DMS53 treated with DMSO at 0.1 percent for 48 hours (cell line): ENCODE results near the gene NCS1.

Source experiments
- DNase-seq: peaks from one replicate; lab custom pipeline; 2025; ENCODE audit not compliant: unreplicated experiment; lab: John Stamatoyannopoulos, UW

NCS1 gene

DNA sequence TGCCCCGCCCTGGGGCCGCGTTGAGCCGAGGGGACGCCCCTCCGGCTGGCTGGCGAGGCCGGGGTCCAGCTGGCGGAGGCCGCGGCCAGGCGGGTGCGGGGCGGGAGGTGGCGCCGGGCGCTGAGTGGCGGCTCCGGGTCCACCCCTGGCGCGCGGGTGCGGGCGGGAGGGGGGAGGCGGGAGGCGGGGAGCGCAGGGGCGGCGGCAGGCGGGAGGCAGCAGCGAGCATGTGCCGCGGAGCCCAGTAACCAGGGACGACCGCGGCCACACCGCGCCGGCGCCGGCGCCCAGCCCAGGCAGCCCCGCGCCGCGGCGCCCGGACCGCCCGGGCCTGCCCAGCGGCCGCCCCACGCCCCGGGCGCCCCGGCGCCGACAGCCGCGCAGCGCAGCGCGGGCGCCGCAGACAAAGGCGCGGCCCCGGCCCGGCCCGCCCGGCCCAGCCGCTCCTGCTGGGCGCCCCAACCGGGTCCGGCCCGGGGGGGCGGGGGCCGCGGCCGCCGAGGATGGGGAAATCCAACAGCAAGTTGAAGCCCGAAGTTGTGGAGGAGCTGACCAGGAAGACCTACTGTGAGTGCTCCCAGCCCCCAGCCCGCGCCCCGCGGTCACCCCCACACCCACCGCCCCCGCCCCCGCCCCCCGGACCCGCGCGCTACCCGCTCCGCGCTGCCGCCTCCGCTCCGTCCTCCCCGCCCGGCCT lies at the start of gene NCS1:
Gene NCS1, plus strand, starts transcription at position 244 of the 697 bp plus-strand sequence. Its CDS starts 260 bp downstream, at position 504.
- peak; percentile 39 for DNase-seq

DNA sequence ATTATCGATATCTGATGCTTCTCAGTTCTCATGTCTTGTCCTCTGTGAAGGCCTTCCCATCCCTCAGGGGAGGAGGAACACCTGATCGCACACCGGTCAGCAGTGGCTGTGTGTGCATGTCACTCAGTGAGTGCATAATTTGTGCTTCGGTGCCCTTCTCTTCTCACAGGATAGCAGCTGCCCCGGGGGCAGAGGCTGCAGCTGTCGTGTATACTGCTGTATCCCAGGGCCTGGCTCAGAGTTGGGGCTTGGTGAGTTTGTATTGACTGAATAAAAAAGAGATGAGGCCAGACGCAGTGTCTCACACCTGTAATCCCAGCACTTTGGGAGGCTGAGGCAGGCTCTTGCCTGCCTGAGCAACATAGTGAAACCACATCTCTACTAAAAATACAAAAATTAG lies 49.7 kb upstream of the NCS1 start:
- DNase-seq: no peak

DNA sequence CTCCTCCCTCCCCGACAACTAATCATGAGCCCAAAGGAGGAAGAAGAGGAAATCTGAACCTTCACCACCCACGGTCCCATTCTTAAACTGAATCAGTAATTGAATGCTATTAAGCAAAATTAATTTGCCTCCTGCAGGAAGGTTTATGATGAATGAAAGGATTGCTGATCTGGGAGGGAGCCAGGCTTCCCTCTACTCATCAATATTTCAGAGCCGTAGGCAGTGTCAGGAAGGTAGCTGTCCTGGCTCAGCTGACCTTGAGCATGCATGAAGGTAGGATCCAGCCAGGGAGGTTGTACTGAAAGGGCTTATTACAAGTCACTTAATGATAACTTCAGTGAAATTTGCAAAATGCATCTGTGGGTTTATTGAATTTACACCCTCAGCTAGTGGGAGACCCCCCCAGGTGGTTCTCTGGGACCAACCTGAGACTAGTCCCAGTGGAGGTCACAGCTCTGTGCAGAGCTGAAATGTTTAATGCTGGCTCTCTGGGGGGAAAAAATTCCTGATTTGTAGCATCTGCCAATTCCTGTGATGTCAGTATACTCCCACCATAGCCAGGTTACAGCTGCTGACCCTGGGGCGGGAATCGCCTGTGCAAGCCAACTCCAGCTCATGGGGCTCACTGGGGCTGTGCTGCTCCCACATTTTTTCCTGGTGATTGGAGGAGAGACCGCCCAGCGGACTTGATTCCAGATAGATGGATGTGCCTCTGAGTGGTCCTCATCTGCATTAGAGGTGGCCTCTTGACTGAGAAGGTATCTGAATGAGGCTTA lies 47.9 kb upstream of the NCS1 start:
- DNase-seq: no peak

DNA sequence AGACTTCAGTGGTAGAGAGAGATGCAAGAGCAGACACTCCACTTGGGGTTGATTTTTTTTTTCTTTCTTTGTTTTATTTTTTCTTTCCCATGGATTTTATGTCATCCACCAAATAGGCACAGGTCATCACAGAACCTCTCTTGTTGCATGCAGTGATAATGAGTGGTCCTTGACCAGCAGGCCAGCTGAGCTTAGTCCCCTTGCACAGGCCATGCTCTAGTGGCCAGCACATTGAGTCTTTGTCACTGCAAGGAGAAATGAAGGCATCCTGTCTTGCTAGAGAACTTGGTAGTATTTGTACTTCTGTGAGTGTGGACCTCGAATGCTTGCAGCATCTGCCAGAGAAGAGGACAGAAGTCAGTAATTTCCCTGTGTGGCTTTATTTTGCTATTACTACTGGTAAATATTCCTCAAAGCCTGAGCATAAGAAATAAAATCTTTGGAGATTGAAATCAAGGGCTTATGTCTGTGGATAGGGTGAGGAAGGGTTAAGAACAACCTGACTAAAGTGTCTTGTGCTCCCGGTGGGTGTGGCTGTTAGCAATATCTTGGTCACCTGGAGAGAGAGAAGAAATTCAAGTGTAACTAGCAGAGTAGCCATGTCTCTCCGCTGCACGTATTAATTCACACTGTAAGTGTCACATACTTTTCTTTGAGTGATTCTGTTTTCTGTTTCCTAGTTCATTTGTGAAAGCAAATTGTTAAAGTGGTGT lies 45.3 kb upstream of the NCS1 start:
- no peak for DNase-seq

DNA sequence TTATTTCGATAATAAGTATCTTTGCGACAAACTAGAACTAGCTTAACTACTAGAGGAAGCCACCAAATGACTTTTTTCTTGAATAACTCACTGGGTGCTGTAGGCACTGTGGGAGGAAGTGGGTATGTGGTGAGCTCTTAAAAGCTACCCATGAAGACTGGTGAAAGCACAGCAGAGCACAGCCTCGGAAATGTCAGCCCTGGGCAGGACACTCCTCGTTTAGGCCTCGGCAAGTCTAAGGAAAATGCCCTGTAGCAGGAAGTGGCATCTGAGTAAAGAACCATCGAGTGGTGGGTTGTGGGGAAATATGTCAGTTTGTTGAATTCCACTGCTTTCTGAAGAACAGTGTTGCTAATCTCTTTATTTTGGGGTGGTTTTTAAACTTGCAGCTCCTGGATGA lies 44.0 kb upstream of the NCS1 start:
- no peak for DNase-seq

DNA sequence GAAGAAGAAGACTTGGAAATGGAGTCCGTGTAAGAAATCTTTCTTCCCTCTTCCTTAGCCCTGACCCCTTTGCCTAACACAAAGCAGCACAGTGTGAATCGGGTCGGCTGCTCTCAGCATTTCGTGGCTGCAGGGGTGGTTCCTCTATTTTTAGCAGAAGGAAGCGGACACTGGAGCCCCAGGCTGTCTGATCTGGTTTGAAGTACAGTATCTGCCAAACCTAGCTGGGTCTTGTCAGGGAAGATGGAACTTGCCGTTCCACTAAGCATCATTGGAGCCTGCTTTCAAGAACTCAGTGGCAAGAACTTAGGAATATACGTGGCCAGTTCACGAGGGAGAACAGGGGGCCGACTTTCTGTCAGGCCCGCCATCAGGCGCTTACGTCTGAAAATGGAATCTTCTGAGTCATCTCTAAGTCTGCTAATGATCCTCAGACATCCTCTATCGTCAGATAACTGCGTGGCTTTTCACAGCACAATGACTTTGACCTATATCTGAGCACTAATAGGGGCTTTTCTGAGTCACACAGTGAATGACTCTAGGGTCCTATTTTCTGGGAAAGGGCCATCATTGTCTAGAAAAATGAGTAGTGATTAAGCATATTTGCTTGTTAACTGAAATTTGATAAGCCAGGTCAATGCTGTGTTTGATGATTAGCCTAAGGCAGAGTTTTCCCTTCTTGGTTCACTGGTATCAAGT lies 43.3 kb upstream of the NCS1 start:
- no peak for DNase-seq

DNA sequence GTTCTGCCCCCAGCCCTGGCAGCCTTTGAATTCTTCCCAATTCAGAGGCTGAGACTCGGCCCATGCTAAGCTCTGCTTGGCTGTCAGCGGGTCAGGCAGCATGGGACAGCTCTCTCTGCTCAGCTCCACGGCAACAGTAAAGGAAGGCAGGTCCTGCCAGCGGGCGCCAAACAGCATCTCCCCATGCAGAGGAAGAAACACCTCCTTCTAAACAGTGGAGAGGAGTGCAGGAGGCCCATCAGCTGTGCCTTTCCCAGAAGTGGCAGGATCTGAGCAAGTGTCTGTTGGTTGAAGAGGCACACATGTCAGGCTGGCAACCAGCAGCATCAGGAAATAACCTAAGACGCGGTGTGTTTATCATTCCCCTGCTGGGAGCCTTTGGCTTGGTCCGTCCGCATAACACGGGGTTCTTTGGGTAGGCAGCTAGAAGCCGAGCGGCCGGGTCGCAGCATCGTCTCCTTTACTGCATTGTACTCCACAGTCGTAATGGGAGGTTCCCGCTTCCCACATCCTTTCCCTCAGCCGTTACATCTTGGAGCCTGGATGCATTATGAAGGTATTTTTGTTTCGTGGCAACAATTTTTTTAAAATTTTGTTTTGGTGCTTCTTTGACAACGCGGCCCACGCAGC lies 42.7 kb upstream of the NCS1 start:
- DNase-seq: no peak

DNA sequence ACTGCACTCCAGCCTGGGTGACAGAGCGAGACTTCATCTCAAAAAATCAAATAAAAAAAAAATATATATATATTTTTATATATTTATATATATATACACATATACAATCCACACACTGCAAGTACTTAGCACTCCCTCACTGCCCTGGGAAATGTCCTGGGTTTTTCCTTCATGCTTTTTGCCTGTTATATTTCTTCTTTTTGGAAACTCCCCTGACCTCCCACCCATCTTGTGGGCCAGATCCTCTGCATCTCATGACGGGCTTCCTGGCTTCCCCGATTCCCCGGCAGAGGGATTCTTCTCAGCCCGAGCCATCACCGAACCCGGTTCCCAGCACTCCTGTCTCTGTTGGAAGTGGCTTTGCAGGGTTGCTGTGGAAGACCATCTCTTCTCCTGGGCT lies 39.5 kb upstream of the NCS1 start:
- DNase-seq: no peak

DNA sequence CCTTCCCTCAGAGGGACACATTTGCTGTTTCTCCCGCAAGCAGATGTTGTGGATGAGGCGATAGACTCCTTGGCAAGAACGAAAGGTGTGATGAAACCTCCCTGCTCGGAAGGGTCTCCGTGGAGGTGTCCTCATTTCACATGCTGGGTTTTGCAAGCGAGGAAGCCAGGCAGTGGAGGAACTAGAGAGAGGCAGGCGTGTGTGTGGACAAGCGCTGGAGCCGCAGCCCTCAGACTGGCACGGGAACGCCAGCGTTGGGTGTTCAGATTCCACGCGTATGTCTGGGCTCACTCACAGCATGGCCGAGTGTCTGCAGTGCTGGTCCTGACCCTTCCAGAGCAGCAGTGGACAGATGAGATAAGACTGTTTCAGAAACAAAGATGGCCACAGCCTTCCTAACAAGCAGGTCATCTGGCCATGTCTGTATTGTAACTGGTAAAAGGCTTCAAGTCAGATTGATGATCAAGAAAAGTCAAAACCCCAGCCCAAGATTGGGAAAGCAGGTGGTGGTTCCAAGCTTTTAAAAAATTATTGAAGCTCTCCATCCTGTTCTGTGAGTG lies 35.0 kb upstream of the NCS1 start:
- no peak for DNase-seq

DNA sequence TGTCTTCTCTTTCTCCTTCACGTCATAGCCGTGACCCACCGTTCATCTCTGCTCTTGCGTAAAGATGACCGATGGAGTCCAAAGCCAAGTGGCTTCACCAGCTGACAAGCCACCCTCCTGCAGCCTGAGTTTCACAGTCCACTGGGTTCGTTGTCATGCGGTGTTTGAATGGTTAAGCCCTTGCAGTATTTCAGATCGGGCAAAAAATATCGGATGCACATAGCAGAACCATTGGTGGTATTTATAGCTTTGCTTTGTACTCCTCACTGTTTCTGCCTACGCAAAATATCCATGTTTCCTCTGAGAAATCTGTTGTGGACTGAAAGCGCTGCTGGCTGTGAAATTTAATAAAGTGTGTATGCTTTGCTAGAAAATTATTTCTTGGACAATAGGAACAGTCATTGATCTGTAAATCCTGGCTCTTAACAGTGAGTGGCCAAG lies 34.5 kb upstream of the NCS1 start:
- DNase-seq: no peak

DNA sequence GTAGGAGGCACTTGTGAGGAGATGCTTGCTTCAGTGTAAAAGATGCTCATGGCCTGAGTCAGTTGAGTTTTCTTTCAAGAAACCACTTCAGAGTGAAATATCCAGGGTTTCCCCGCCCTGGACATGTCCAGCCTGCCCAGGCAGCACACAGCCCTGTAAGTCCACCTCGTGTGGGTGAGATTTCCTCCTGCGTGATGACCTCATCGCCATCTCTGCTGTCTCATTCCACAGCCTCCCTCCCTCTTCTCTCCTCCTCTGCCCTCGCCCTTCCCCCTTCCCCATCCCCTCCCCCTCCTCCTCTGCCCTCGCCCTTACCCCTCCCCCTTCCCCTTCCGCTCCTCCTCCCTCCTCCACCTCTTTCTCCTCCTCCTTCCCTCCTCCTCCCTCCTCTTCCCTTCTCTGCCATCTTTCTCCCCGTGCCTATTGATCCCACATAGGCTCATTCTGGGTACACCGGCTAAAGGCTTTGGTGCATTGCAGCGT lies 34.0 kb upstream of the NCS1 start:
- DNase-seq: no peak

DNA sequence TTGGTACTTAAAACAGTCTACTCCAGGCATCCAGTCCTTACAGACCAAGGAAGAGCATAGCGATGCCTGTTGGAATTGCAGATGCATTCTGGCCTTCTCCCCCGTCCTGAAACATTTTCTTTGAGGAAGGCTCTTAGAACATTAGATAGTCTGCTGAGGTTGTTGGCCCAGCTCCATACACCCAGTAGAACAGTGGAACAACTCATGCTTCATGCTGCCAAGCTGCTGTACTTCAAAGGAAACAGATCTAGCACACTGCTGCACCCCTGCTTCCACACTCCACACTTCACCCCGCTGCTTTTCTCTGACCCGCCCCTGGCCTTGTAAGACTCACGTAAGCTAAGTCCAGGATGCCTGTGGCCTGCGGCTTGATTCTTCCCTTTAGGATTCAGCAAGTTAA lies 33.4 kb upstream of the NCS1 start:
- no peak for DNase-seq

DNA sequence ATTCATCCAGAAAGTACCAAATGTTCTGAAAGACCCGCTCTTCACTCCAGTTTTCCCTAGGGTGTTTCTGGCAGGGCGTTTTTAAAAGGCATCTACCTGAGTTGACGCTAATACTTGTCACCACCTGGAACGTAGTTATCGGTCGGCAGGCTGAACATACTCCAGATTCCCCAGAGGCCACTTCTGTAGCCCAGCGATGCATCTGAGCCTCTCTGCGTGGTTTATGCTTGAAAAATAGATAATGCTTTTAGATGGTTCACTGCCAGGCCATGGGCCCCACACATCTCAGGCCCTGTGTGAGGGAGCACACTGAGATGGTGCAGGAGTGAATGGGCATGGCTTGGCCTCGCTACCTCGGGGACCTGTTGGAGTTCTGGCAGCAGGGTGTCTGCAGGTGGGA lies 33.0 kb upstream of the NCS1 start:
- DNase-seq: no peak

DNA sequence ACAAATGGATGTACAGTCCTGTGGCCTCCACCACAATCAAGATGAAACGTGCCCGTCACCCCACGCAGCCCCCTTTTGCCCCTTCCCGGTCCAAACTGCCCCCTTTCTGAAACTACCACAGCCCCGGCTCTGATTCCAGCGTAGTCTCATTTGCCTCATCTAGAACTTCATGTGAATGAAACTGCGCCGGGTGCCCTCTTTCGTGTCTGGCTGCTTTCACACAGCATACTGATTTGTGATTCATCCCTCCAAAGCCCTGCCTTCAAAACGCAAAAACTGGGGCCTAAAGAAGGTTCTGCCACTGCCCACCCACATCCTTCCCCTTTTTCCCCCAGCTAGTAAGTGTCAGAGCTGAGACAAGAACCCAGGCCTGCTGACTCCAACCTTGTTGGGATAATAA lies 31.5 kb upstream of the NCS1 start:
- no peak for DNase-seq

DNA sequence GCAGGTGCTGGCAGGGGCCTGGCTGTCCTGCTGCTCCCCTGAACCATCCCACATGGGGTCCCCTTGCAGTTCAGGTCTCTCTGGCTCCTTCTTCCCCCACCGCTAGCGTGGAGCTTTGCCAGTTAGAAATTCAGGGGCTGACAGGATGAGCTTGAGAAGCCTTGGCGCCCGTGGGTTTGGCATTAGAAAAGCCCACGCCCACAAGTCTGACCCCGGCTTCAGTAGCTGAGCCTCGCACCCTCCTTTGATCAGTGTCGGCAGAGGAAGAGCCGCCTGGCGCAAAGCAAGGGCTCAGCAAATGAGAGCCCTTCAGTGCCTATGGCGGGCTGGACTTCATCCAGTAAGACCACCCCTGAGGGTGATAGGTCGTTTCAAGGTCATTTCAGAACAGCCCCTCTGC lies 30.1 kb upstream of the NCS1 start:
- no peak for DNase-seq

DNA sequence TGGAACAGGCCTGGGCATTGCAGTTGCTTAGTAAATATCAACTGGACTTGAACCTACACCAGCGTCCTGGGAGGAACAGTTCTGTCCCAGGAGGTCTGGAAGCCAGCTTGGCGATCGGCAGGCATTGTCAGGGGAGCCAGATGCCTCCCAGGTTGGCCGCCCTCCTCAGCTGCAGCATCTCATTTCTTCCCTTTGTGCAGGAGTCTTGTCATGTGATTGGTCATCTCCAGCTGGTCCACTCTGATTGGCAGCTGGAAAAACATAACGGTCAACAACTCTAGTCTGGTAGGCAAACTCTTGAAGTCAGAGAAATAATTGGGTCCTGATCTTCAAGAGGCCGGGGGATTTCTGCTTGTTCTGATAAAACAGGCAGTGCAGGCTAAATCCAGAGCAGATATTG lies 29.6 kb upstream of the NCS1 start:
- no peak for DNase-seq

DNA sequence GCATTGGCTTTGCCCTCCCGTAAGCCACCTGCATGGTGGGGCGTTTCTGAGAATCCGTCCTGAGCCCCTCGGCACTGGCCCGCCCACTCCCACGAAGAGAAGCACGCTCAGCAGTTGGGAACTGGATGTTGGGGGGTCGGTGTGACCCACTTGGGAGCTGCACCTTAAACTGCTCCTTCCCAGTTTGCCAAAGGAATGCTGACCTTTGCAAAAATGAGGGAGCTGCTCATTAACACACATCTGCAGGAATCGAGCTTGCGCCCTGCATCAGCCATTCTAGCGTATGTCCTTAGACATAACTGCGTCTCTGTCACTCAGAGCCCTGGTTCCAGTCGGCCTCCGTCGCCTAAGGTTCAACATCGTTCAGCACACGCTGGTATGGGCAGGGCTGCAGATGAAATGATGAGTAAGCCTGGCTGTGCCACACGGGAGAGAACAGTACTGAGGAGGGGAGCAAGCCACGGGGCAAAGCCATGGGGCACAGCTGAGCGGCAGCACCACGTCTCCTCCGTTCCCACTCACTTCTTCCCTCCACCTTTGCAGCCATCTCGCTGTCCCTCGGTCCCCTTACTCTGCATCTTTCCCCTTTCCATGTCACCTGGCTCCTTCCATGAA lies 28.8 kb upstream of the NCS1 start:
- DNase-seq: peak; percentile 46

DNA sequence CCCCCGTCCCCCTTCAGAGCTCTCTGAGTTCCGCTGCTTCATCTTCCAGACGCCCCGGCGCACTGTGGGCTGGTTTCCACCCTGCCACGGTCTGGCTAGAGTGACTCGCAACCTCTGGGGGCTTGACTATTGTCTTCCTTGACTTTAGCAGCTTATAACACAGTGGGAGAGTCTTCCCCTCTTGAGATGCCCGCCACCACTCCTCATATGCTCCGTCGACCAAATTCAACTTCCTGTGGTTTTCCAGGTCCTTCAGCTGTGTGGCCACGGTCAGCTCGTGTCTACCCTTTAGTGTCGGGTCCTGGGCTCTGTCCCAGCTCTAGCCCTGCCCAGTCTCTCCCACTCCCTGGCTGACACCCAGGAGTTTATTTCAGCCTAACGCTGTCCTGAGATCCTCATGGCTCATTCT lies 28.2 kb upstream of the NCS1 start:
- DNase-seq: no peak

DNA sequence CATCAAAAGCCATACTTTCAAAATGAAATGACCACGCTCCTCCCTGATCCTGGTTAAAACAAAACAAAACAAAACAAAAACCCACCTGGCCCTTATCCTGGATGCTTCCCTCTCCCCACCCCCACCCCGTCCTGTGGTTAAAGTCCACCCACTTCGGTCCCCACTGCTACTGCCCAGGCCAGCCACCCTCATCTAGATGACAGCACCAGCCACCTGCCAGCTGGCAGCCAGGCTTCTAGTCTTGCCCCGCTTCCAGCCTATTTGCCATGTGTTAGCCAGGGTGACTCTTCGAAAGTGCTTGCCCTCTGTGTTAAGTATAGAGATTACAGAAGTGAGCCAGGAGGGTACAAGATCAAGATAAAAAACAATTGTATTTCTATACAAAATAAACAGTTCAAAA lies 27.5 kb upstream of the NCS1 start:
- DNase-seq: peak; percentile 21

DNA sequence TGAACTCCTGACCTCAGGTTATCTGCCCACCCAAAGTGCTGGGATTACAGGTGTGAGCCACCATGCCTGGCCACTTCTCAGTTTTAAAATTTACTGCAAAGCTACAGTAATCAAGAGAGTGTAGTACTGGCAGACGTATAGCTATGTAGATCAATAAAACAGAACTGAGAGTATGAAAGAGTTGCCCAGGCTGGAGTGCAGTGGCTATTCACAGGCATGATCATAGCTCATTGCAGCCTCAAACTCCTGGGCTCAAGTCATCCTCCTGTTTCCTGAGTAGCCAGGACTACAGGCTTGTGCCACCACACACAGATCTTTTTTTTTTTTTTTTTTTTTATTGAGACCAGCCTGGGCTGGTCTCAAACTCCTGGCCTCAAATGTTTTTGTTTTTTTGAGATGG lies 26.5 kb upstream of the NCS1 start:
- DNase-seq: no peak
